HL-60 (cell line): ENCODE measurements around the gene XIRP2.

ENCODE experiments used
- DNase-seq, 2 experiments: peaks; one replicate each; pipeline ENCODE4 v3.0.0-alpha.2; 2010 to 2020; ENCODE audit warnings: low read depth in 1 of 2, low spot score in 1 of 2
- H3K27ac ChIP-seq: fragments of 250-450 bp; sonication (Bioruptor Pico); replicated peaks from 2 replicates; pipeline ENCODE4 v1.5.1; 2020; ENCODE audit warnings: mild to moderate bottlenecking, moderate library complexity
- H3K27me3 ChIP-seq: fragments of 250-450 bp; sonication (Bioruptor Pico); 2 replicates; pipeline ENCODE4 v1.5.1; 2021; ENCODE audit warnings: mild to moderate bottlenecking, moderate library complexity; ENCODE audit not compliant: insufficient read depth, poor library complexity, severe bottlenecking
- H3K4me3 ChIP-seq: replicated peaks from 2 replicates; pipeline ENCODE4 v1.5.1; 2011; ENCODE audit warnings: mild to moderate bottlenecking, control low read depth, low read length; ENCODE audit not compliant: insufficient read depth
- CTCF ChIP-seq: IDR thresholded peaks from one replicate; pipeline ENCODE4 v1.5.1; 2011; ENCODE audit warnings: low read length, control low read depth, inconsistent platforms; ENCODE audit not compliant: insufficient read depth
- GABPA ChIP-seq: IDR thresholded peaks from 2 replicates; pipeline ENCODE4 v1.6.1; 2012; ENCODE audit warnings: low read depth
- POLR2AphosphoS5 ChIP-seq: IDR thresholded peaks from 2 replicates; pipeline ENCODE4 v1.6.1; 2012; ENCODE audit warnings: low read depth
- REST ChIP-seq: IDR thresholded peaks from 2 replicates; pipeline ENCODE4 v1.6.1; 2012; ENCODE audit warnings: low read depth; ENCODE audit not compliant: insufficient replicate concordance
- SPI1 ChIP-seq: IDR thresholded peaks from 2 replicates; pipeline ENCODE4 v1.6.1; 2012; ENCODE audit warnings: low read depth, mild to moderate bottlenecking, borderline replicate concordance

XIRP2 gene

GRCh38 chr2:166934817-166935216 lies 46.5 kb downstream of the XIRP2 start:
- H3K27ac ChIP-seq = no peak overlapping the region
- H3K4me3 ChIP-seq = no peak overlapping the region
- TF ChIP-seq GABPA = no peak
- no peak for TF ChIP-seq SPI1
- TF ChIP-seq POLR2AphosphoS5 = no peak
- TF ChIP-seq CTCF = no peak
- TF ChIP-seq REST = no peak
- H3K27me3 ChIP-seq = no peaks in the 10 kb centered on the region
- no peak for DNase-seq

- Histone ChIP-seq H3K27me3 (no peaks in the 10 kb centered on the region), H3K27ac (no peak overlapping the region), H3K4me3 (no peak overlapping the region)
- no peak for DNase-seq
- TF ChIP-seq CTCF = no peak
These were observed 54.1 kb downstream of the XIRP2 start for GRCh38 chr2:166942377-166942776.

GRCh38 chr2:166944909-166945308 lies 56.6 kb downstream of the XIRP2 start:
- Histone ChIP-seq H3K27me3 (no peaks in the 10 kb centered on the region), H3K4me3 (no peak overlapping the region), H3K27ac (no peak overlapping the region)
- no peak for DNase-seq
- TF ChIP-seq CTCF (no peak), REST (no peak), POLR2AphosphoS5 (no peak), SPI1 (no peak), GABPA (no peak)

- H3K27ac ChIP-seq = no peak overlapping the region
- no peak for TF ChIP-seq CTCF
- no peak for TF ChIP-seq GABPA
- TF ChIP-seq POLR2AphosphoS5 = no peak
- no peak for DNase-seq
- no peaks in the 10 kb centered on the region for H3K27me3 ChIP-seq
- H3K4me3 ChIP-seq = no peak overlapping the region
These were observed 69.4 kb downstream of the XIRP2 start for GRCh38 chr2:166957686-166958085.
